ENCODE data around the gene SEC16A.

The SEC16A gene

GRCh38 chr9:136519263-136520052 is 36.6 kb upstream of the SEC16A start:
- no peak for DNase-seq (ENCODE audit: low read depth)

GRCh38 chr9:136518623-136519022 is 35.8 kb upstream of the SEC16A start:
- DNase-seq (ENCODE audit: low read depth), result no peak

- no peak for DNase-seq (ENCODE audit: low read depth)
Measured at GRCh38 chr9:136517950-136518349, 35.1 kb upstream of the SEC16A start.

- no peak for DNase-seq (ENCODE audit: low read depth)
Measured at GRCh38 chr9:136517012-136517743, 34.3 kb upstream of the SEC16A start.

GRCh38 chr9:136516191-136516654 is 33.4 kb upstream of the SEC16A start:
- DNase-seq (ENCODE audit: low read depth), result no peak

GRCh38 chr9:136515276-136515675 is 32.4 kb upstream of the SEC16A start:
- DNase-seq (ENCODE audit: low read depth), result no peak

GRCh38 chr9:136514022-136514714 is 31.3 kb upstream of the SEC16A start:
- no peak for DNase-seq (ENCODE audit: low read depth)

- no peak for DNase-seq (ENCODE audit: low read depth)
Measured at GRCh38 chr9:136513191-136513590, 30.4 kb upstream of the SEC16A start.

GRCh38 chr9:136512651-136513071 is 29.8 kb upstream of the SEC16A start:
- no peak for DNase-seq (ENCODE audit: low read depth)

GRCh38 chr9:136511670-136512592 is 29.1 kb upstream of the SEC16A start:
- DNase-seq (ENCODE audit: low read depth), result no peak

- no peak for DNase-seq (ENCODE audit: low read depth)
Measured at GRCh38 chr9:136511144-136511669, 28.4 kb upstream of the SEC16A start.

- no peak for DNase-seq (ENCODE audit: low read depth)
Measured at GRCh38 chr9:136510561-136510960, 27.7 kb upstream of the SEC16A start.

GRCh38 chr9:136509549-136509948 is 26.7 kb upstream of the SEC16A start:
- DNase-seq (ENCODE audit: low read depth), result no peak

GRCh38 chr9:136508729-136509500 is 26.1 kb upstream of the SEC16A start:
- DNase-seq (ENCODE audit: low read depth), result no peak

- DNase-seq (ENCODE audit: low read depth), result no peak
Measured at GRCh38 chr9:136507992-136508375, 25.1 kb upstream of the SEC16A start.

- no peak for DNase-seq (ENCODE audit: low read depth)
Measured at GRCh38 chr9:136507221-136507991, 24.6 kb upstream of the SEC16A start.

- no peak for DNase-seq (ENCODE audit: low read depth)
Measured at GRCh38 chr9:136506425-136506824, 23.6 kb upstream of the SEC16A start.

- no peak for DNase-seq (ENCODE audit: low read depth)
Measured at GRCh38 chr9:136505406-136506403, 22.9 kb upstream of the SEC16A start.

Data from activated gamma-delta T cell treated with anti-CD3 and anti-CD28 coated beads, Interleukin-2, amount 50 U/mL, for 16 hours (primary cell).